ENCODE measurements around the gene GUCA2B. TPM values are rescaled to one million over a fixed set of nuclear protein-coding genes. Genes with fewer than 3 reads are reported as not detected.

GUCA2B gene
- total RNA-seq, 6 experiments from 2014 or later = 1.8 to 3.3 (median 2.7) TPM; not detected in 2

- 72% methylated on average over 10 of the region's 41 CpGs for WGBS (ENCODE audit: insufficient coverage, low coverage, low lambda C conversion rate, missing lambda C conversion rate)
- Histone ChIP-seq H3K9me3 (no peaks in the 10 kb centered on the region), H3K27me3 (no peaks in the 10 kb centered on the region), H3K4me3 (no peak overlapping the region), H3K27ac (no peak overlapping the region), H3K4me1 (no peaks in the 10 kb centered on the region), H3K36me3 (no peaks in the 10 kb centered on the region)
- no peak for TF ChIP-seq CTCF (IDR thresholded peaks at IDR 0.05)
- no peak for ATAC-seq
- intact Hi-C loops (cut with DNase I) = loop anchor here in 1 of 2 donors (10.0 kb wide), 1 partner anchor 609 kb away; no protein-coding TSS in a partner anchor
- no peak for DNase-seq
Measured at GRCh38 chr1:42145764-42146625, 7.2 kb upstream of the GUCA2B start.

GRCh38 chr1:42146626-42147320, 6.4 kb upstream of the GUCA2B start:
- intact Hi-C loops (cut with DNase I) = loop anchor here in 1 of 2 donors (10.0 kb wide), 1 partner anchor 608 kb away; no protein-coding TSS in a partner anchor
- 4% methylated on average over 8 of the region's 19 CpGs for WGBS (ENCODE audit: insufficient coverage, low coverage, low lambda C conversion rate, missing lambda C conversion rate)
- ATAC-seq = peak; percentile 95 to 98 (median 97)
- peak; percentile 77 to 92 (median 86) for DNase-seq
- Histone ChIP-seq H3K36me3 (no peaks in the 10 kb centered on the region), H3K27me3 (no peaks in the 10 kb centered on the region), H3K27ac (no peak overlapping the region), H3K9me3 (no peaks in the 10 kb centered on the region), H3K4me3 (no peak overlapping the region), H3K4me1 (peaks cover 0 to 3% (median 0%) of the 10 kb centered on the region in 4 donors)
- no peak for TF ChIP-seq POLR2A (IDR thresholded peaks at IDR 0.05)
- TF ChIP-seq CTCF (IDR thresholded peaks at IDR 0.05) = peak; percentile 82 to 98 (median 85)

GRCh38 chr1:42148166-42148565, 5.0 kb upstream of the GUCA2B start:
- intact Hi-C loops (cut with DNase I) = loop anchor here in 1 of 2 donors (10.0 kb wide), 1 partner anchor 607 kb away; no protein-coding TSS in a partner anchor
- TF ChIP-seq CTCF (IDR thresholded peaks at IDR 0.05) (no peak), POLR2A (IDR thresholded peaks at IDR 0.05) (no peak)
- H3K4me3 ChIP-seq = no peak overlapping the region
- no peaks in the 10 kb centered on the region for H3K9me3 ChIP-seq
- WGBS (ENCODE audit: insufficient coverage, low coverage, low lambda C conversion rate, missing lambda C conversion rate) = 82% methylated on average over 1 of the region's 1 CpG
- ATAC-seq = no peak
- DNase-seq = no peak
- H3K27me3 ChIP-seq = no peaks in the 10 kb centered on the region
- H3K27ac ChIP-seq = no peak overlapping the region
- H3K36me3 ChIP-seq = no peaks in the 10 kb centered on the region
- H3K4me1 ChIP-seq = peaks cover 0 to 15% (median 3%) of the 10 kb centered on the region in 4 donors

GRCh38 chr1:42150651-42151050, 2.6 kb upstream of the GUCA2B start:
- ATAC-seq = no peak
- H3K9me3 ChIP-seq = no peaks in the 10 kb centered on the region
- no peaks in the 10 kb centered on the region for H3K36me3 ChIP-seq
- H3K27ac ChIP-seq = no peak overlapping the region
- WGBS (ENCODE audit: insufficient coverage, low coverage, low lambda C conversion rate, missing lambda C conversion rate) = 49% methylated on average over 3 of the region's 5 CpGs
- DNase-seq = no peak
- no peaks in the 10 kb centered on the region for H3K27me3 ChIP-seq
- TF ChIP-seq CTCF (IDR thresholded peaks at IDR 0.05) (no peak), POLR2A (IDR thresholded peaks at IDR 0.05) (no peak)
- H3K4me3 ChIP-seq = no peak overlapping the region
- intact Hi-C loops (cut with DNase I) = no loop called here
- H3K4me1 ChIP-seq = peaks cover 0 to 20% (median 3%) of the 10 kb centered on the region in 4 donors

Data from right lobe of liver (tissue), 6 donors.